ENCODE results near the gene PWWP2A.
"Not testable (repeated sequence)": the region's sequence is repeated elsewhere in the genome, so short reads cannot be mapped to it uniquely, and the experiment has no call there.

PWWP2A gene

GRCh38 chr5:160075073-160075472, 44.2 kb downstream of the PWWP2A start:
- DNase-seq = no peak

GRCh38 chr5:160071916-160072315, 47.3 kb downstream of the PWWP2A start:
- no peak for DNase-seq

- no peak for DNase-seq
These were observed 47.7 kb downstream of the PWWP2A start for GRCh38 chr5:160071516-160071915.

- not testable (repeated sequence) for DNase-seq
These were observed 50.1 kb downstream of the PWWP2A start for GRCh38 chr5:160069120-160069519.

GRCh38 chr5:160064995-160065614, 54.1 kb downstream of the PWWP2A start:
- DNase-seq = no peak

GRCh38 chr5:160064417-160064810, 54.8 kb downstream of the PWWP2A start:
- no peak for DNase-seq

GRCh38 chr5:160061770-160062169, 57.5 kb downstream of the PWWP2A start:
- no peak for DNase-seq

- DNase-seq = no peak
These were observed 59.2 kb downstream of the PWWP2A start for GRCh38 chr5:160060001-160060400.

- DNase-seq = no peak
These were observed 62.0 kb downstream of the PWWP2A start for GRCh38 chr5:160057256-160057655.

- DNase-seq = no peak
These were observed 64.4 kb downstream of the PWWP2A start for GRCh38 chr5:160054831-160055230.

GRCh38 chr5:160054047-160054446, 65.2 kb downstream of the PWWP2A start:
- DNase-seq = no peak

GRCh38 chr5:160049099-160049498, 70.2 kb downstream of the PWWP2A start:
- no peak for DNase-seq

- DNase-seq = no peak
These were observed 71.1 kb downstream of the PWWP2A start for GRCh38 chr5:160048131-160048530.

- no peak for DNase-seq
These were observed 71.8 kb downstream of the PWWP2A start for GRCh38 chr5:160047423-160047822.

GRCh38 chr5:160044967-160045366, 74.3 kb downstream of the PWWP2A start:
- DNase-seq = no peak

- no peak for DNase-seq
These were observed 74.9 kb downstream of the PWWP2A start for GRCh38 chr5:160044391-160044804.

- DNase-seq = no peak
These were observed 76.6 kb downstream of the PWWP2A start for GRCh38 chr5:160042671-160043070.
